HG02885 (cell line): ENCODE results near the gene CDC42BPG.
"Not testable (repeated sequence)": the region's sequence is repeated elsewhere in the genome, so short reads cannot be mapped to it uniquely, and the experiment has no call there.

Source experiments
- ATAC-seq: cut with Tn5 transposase; IDR thresholded peaks from one replicate; pipeline ENCODE4 v1.9.1; 2021; ENCODE audit warnings: mild to moderate bottlenecking; ENCODE audit not compliant: unreplicated experiment, poor library complexity

The CDC42BPG gene

DNA sequence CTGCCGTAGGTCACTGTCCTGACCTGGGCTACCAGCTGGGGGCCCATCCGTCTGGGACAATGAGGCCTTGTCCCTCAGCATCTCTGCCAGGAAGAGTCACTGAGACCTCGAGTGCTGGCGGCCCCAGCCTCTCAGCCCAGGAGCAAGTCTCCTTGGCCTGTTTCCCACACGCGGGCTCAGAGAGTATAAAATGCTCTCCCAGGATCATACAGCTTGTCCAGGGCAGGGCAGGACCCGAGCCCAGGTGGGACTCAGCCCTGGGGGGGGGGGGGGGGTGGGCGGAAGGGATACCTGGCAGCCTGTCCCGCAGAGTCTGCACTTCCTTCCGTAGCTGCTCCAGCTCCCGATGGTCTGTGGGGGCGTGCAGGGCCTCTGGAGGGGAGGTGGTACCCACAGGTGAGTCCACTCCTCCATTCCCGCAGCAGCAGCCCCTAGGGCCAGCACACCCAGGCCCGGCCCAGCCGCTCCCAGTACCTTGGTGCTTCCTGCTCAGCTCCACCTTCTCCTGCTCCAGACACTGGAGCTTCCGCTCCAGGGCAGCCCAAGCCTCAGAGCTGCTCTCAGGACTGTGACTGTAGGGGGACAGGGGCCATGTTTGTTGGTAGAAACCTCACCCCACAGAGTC lies 7.9 kb downstream of the CDC42BPG start:
- no peak for ATAC-seq

DNA sequence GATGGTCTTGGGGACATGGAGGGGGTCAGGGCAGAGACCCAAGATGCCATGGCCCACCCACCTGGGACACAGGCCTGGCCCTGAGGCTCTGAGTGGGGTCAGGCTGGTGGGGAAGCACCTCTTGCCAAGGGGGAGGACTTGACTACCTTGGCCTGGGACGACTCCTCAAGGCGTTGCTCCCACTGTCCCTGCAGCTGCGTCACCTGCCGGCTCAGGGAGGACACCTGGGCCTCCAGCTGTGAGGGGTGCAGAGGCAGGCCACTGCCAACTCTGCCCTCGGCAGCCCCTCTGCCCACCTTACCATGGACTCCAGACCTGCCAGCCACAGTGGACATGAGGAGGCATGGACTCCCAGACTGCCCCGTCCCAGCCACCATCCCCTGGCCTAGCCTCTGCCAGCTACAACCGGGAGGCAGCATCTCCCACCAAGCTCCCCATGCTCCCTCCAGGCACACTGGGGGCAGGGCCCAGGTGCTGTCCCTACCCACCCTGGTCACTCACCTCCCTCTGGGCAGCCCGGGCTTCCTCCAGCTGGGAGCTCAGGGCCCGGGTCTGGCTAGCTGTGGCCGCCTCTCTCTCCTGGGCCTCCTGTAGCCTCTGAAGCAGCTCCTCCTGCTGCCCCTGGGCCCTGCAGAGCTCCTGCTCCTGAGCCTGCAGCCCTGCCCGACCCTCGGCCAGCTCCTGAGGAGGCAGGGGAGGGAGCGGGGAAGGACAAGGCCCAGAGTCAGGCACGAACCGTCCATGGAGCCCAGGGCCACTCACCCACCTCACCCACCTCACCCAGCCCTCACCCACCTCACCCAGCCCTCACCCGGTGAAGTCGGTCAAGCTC lies 8.6 kb downstream of the CDC42BPG start:
- ATAC-seq, result no peak

DNA sequence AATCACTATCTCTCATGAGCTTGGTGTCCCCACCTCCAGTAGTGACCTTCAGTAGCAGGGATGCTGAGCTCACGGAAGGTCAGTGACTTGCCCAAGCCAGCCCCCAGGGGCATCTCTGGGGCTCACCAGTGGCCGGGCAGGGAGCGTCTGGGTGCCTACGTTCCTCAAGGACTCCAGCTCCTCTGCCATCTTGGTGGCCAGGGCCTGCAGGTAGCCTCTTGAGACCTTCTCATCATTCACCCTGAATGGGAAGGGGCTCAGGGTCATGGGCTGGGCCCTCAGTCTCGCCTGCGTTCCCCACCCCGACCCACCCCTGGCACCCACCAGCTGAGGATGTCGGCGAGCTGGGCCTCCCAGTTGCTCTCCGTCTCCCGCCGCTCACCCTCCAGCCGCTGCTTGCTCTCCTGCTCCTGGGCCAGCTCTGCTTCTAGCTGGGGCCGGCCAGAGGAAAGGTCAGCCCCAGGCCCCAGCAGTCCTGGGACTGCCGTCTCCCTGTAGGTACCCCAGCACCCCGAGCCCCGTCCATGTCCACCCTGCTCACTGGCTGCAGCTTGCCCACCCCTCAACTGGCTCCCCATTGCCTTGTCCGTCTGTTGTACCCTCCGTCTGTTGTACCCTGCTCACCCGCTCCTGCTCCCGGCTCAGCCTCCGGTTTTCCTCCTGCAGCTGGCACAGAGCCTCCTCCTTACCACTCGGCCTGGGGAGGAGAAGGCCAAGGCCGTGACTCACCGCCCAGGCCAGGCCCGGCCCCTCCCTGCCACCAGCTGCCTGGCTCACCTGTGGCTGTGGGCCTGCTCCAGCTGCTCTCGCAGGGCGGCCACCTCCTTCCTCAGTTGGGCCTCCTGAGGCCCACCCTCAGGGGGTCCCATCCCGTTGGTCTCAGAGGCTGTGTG lies 9.5 kb downstream of the CDC42BPG start:
- ATAC-seq, result no peak

DNA sequence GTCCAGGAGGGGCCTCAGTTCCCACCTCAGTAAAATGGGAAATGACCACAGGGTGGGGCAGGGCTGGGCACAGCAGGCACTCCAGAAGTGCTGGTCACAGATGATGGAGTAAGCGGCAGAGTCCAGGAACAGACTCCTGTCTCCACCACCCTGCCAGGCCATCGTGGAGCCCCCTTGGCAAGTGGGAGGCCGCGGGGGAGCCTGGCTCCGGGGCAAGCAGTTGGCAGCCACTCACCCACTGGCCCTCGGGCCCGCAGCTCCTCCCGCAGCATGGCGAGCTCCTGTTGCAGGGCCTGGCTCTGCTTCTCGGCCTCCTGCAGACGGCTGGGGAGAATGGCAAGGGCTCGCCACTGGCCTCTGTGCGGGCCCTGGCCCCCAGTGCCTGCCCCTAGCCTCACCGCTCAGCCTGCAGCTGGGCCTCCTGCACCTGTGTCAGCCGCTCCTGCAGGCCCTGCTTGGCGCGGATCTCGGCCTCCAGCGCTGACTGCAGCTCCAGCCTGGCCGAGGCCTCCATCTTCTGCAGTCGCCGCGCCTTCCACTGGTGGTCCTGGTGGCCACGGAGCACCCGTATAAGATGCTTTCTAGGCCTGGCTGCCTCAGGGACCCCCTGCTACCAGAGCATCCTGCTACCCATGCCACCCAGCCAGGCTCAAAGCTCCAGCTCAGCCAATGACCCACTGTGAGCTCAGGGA lies 10.3 kb downstream of the CDC42BPG start:
- ATAC-seq, result no peak

DNA sequence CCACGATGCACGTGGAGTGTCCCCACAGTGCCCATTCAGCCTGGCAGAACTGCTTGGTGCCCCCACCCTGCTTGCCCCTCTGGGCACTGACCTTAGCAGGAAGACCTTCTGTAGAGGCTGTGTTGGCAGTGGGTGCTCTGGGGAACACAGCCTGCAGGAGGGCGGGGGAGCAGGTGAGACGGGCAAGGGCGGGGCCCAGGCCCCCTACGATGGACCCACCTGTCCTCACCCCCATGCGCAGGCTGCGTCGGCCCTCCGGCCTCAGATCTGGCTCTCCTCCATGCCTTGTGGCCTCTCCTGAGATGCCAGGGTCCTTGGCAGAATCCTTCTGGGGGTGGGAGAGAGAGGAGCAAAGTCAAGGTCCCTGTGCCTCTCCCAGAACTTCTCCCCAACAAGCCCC lies 10.9 kb downstream of the CDC42BPG start:
- no peak for ATAC-seq

DNA sequence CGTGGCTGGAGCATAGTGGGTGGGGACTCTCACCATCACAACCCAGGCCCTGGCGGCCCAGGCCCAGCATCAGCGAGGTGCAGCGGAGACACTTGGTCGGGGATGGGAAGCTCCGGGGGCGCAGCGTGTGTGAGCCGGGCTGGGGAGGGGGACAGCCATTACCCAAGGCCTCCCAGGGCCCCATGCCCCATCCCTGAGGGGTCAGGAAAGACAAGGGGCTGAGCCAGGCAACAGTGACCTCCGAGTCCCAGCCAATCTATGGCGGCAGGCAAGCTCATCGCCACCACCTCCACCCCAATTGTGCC lies 11.3 kb downstream of the CDC42BPG start:
- no peak for ATAC-seq

DNA sequence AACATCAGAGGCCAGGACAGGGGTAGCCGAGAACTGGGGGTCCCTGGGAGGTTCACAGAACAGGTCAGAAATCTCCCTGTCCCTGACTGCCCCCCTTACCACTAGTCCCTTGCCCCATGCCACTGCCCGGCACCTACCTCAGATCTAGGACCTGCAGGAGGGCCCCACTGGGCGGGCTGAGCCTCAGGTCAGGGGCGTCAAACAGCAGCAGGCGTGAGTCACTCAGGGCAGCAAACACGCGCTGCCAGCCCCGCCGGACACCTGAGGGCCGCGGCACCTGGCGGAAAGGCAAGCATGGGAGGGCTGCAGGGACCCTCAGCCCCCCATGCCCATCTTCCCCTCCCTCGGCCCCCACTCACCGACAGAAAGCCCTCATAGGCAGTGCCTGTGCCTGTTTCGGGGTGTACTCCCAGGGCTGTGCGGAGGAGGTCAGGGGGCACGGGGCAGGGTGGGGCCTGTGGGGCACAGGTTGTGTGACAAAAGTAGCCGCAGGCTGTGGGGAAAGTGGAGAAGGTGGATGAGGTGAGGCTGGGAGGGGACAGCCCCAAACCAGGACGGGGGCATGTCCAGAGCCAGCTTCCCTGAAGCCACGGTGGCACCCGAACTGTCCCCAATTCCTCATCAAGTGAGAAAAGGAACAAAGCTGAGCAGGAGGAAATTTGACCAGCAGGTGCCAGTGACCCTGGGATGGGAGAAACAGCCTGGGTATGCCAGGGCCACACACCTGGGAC lies 11.8 kb downstream of the CDC42BPG start:
- ATAC-seq, result no peak

DNA sequence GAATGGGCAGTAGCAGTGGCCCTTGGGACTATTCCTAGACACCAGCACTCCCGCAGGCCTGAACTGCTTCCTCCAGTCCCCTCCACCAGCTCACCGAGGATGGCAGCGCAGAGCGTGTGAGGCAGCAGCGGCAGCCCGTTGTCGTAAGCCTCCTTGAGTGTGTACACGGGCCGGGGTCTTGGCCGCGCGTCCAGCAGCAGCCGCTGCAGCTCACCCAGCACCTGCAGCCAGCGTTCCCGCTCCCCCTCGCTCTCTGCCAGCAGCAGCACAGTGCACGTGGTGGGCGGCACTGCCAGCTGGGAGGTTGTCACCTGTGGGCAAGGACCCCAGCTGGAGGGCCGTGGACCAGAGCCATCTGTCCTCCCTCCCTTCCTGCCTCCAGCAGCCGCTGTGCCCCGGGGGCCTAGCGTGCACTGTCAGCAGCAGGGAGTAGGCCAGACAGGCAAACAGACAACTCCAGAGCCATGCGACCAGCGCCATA lies 13.0 kb downstream of the CDC42BPG start:
- ATAC-seq, result no peak

DNA sequence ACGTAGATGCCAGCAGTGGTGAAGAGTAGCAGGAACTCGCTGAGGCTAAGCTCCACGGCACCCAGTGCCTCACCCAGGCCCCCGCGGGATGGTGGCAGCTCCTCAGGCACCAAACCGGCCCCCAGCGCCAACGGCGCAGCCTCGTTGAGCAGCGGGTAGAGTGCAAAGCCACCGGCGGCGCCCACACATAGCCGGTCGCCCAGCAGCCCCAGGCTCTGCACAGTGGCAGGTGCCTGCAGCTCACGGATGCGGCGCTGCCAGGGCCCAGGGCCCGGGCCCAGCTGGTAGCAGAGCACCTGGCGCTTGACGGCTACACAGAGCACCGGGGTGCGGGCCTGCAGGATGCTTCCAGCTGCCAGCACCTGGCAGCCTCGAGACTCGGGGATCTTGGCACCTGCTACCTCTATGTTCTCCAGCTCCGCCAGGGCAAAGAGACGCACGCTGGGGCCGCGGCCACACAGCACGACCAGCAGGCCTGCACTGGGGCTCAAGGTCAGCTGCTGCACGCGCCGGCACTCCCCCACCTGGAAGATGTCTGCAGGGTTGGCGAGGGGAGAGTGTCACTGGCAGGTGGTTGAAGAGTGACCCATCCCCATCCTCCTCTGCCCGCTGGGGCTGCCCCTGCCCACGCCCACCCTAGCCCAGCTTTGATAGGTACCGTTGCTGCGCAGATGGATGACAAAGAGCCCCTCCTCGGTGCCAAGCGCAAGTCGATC lies 14.8 kb downstream of the CDC42BPG start:
- no peak for ATAC-seq

DNA sequence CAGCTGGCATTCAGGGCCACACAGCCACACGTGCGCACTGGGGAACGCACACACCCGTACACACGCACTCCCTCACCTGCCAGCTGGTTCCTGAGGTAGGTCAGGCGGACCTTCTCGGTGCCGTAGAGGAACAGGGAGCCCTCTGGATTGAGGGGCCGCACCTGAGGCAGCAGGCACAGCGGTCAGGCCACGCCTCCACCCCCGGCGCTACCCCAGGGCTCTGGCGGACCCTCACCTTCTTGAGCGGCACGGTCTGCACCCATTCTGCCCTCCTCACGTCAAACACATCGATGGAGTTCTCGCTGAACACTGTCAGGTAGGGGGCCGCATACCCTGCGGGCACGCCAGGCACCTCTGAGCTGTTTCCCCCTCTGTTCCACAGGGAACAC lies 17.0 kb downstream of the CDC42BPG start:
- no peak for ATAC-seq

DNA sequence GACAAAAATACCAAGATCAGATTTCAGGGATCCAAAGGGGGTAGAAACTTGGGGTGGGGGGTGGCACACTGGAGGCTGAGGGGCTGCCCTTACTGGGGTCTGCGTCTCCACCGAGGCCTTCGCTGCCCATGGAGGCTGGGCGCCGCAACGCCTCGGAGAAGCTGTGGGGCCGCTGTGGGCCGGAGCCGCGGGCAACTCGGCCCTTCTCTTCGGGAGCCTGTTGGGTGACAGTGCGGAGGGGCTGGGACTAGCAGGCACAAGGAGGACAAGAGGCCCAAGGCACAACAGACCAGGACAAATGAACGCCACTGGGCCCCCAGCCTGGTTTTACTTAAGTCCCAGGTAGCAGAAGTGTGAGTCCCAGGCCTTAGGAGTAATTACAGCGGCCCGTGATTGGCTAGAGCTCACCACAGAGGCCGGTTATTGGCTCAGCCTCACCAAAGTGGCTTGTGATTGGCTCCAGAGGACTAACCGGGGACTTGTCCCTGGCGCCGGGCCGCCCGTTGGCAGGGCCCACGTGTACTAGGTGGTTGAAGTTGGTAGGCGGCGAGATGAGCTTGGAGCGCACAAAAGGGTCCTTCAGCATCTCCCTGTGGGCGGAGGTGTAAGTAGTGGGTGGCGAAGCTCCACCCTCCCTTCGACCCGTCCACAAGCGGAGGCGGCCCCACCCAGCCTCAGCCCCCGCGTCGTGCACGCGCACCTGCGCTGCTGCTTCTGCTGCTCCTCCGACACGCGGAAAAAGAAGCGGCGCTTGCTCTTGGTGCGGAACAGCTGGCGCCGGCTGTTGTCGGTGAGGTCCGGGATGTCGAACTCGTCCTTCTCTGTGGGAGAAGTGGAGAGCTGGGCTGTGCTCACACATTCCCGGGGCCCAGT lies 17.6 kb downstream of the CDC42BPG start:
- no peak for ATAC-seq

DNA sequence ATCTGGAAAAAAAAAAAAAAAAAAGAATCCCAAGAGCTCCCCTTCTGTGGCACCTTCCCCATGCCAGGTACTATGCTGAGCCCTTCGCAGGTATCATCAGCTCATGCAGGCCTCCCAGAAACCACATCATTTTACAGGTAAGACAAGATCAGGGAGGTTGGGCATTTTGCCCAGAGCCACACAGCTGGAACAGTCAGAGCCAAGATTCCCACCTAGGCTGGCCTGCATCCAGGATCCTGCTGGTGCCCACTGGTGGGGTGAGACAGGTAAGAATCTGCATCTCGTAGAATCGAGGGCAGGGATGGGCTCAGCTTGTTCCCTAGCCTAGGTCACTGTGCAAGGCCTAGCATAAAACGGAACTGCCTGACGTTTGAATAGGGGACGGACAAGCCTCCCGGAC lies 18.4 kb downstream of the CDC42BPG start:
- no peak for ATAC-seq

DNA sequence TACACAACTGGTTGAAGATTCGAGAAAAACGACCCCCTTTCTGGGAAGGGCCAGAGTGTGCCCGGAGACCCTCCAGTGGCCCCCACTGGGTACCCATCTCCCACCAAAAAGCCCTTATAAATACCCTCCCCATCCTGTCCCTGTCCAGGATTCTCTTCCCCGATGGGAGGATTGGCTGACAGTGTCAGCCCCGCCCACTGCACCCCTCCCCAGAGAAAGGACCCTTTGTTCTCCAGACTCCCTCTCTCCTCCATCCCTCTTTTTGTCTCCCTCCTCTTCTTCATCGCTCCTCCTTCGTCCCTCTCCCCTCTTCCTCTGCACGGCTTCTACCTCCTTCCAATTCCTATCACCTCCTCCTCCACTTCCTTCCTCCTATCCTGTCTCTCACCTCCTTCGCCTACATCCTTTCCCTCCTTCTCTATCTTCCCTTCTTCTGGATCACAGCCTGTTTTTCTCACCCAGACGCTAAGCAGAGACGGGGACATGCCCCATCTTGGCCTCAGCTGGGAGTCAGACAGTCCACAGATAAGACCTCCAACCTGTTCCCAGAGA lies 20.8 kb downstream of the CDC42BPG start:
- ATAC-seq, result no peak

DNA sequence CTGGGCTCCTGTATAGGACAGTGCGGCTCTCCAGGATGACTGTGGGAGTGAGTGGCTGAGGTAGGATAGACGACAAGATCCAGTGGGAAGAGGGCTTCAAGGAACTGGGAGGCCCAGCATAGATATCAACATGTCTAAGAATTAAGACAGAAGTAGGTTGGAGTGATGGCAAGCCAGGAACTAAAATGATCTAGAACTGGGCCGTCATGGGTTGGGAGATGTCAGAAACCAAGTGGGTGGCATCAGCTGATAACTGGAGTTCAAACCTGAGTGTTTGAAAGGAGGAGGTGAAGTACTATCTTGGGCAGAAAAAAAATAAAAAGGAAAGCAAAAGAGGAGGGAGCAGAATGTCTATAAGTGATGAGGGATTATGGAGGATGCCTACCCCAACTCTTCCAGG lies 27.0 kb downstream of the CDC42BPG start:
- ATAC-seq, result no peak

DNA sequence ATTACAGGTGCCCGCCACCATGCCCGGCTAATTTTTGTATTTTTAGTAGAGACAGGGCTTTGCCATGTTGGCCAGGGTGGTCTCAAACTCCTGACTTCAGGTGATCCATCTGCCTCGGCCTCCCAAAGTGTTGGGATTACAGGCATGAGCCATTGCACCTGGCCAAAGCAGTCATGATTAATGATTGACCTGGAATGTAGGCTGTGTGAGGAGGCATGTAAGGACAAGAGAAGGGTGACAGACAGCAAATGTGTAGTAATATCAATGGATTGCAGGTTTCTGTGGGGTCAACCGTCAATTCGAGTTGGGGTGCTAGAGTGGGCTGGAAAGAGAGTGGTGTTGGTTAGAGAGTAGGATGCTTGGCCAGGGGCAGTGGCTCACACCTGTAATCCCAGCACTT lies 29.0 kb downstream of the CDC42BPG start:
- ATAC-seq, result not testable (repeated sequence)

DNA sequence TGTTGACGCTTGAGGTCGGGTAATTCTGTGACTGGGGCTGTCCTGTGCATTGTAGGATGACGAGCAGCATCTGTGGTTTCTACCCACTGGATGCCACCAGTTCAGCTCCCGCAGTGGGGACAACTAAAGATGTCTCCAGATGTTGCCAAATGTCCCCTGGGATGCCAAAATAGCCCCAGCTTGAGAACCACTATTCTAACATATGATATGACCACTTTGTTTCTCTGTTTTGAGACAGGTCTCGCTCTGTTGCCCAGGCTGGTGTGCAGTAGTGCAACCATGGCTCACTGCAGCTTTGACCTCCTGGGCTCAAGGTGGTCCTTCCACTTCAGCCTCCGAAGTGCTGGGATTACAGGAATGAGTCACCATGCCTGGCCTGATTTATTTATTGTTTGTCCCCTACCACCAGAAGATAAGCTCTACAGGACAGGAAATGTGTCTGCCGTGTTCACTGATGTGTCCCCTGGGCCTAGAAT lies 29.7 kb downstream of the CDC42BPG start:
- peak; percentile 34 for ATAC-seq

DNA sequence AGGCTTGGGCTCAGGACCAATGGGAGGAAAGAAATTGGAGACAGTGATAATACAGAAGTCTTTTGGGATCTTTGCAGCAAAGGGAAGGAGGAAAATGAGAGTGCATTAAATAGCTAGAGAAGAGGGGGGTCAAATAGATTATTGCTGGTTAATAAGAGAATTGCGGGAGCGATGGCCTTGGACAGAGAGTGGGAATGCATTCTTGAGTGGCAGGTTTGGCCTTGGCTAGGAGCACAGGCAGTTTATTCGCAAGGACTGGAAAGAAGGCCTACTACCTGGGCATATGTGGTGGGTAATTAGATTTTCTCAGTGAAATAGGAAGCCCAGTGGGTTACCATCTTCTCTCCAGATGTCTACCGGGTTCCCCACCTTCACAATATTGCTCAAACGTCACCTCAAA lies 30.6 kb downstream of the CDC42BPG start:
- no peak for ATAC-seq

DNA sequence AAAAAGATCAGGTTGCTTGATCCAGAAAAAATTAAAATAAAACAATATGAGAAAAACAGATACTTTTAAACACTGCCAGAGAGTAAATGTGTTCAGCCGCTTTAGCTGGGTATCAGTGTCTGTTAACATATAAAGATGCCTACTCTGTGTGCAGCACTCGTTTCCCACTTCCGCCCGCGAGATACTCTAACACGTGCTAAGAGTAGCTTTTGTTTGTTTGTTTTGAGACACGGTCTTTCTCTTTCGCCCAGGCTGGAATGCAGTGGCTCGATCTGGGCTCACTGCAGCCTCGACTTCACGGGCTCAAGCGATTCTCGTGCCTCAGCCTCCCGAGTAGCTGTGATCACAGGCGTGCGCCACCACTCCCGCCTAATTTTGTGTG lies 33.6 kb downstream of the CDC42BPG start:
- no peak for ATAC-seq
